Left kidney (tissue), 2 donors: ENCODE measurements around the gene SMAD3. TPM values are rescaled to one million over a fixed set of nuclear protein-coding genes. Genes with fewer than 3 reads are reported as not detected.

Experiments
- DNase-seq: peaks from one replicate; pipeline ENCODE4 v3.0.0-alpha.2; 2013
- polyA plus RNA-seq: library from polyadenylated mRNA; unstranded; fragments of 120-200 nt; gene quantifications from one replicate; pipeline ENCODE4 v1.2.1, GENCODE V29; 2013; ENCODE audit not compliant: insufficient read length

Gene SMAD3
- polyA plus RNA-seq, 1 donor: 50.8 TPM

DNA sequence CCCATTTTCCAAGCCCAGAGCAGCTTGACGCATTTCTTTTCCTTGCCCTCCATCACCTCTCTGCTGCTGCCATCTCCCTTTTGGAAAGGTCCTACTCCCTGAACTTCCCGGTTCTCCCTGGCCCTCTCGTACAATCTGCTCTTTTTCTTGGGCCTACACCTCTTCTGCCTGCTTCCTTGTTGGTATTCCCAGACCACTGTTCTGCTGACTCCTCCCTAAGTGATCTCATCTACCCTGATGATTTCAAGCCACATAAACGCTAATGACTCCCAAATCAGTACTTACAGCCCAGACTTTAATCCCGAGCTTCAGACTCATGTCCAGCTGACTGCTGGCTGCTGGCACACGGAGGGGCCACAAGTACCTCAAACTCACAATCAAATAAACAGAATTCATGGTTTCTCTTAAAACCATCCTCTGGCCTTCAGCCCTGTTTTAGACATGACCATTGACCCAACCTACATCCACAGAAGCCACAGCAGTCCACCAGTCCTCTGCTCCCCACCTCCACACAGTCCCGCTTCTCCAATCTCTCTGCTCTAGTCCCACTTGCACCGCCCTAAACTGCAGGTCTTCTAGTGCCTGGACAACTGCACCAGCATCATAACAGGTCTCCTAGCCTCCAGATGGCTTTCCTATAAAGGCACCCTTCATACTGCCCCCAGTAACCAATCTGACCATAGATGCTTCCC is 131.4 kb downstream of the SMAD3 start:
- DNase-seq: no peak

DNA sequence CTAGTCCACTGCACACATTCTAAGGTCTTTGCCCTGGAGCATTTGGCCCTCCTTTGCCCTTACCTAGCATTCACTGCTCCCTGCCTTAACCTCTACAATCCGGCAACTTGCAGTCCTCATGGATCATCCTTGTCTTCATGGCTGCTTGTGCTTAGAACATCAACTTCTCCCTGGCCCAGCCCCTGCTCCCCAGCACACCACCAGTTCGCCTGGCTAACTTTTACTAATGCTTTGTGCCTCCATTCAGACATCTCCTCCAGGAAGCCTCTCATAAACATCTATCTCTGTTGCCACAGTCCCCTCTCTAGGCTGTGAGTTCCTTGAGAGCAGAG is 131.9 kb downstream of the SMAD3 start:
- DNase-seq: no peak

DNA sequence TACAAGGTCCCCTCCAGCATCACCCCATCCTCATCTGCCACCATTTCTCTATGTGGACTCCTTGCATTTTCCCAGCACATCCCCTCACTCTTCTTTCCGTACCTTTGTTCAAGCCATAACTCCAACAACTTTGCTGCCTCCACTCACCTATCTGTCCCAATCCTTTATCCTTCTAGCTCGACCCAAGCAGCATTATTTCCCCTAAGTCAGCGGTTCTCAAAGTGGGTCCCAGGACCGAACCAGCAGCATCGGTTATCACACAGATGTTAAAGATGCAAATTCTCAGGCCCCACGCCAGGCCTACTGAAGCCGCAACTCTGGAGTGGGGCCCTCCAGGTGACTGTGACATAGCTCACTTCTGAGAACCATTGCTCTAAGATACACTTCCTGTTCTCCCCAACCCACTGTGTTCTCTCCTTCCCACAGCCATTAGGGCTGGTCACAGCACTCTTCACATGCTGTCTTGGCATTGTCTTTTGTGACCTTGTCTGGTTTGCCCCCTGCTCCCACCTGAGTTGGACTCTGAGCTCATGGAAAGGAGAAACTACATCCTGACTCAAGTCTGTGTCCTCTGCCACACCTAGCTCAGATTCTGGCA is 132.9 kb downstream of the SMAD3 start:
- DNase-seq: no peak

DNA sequence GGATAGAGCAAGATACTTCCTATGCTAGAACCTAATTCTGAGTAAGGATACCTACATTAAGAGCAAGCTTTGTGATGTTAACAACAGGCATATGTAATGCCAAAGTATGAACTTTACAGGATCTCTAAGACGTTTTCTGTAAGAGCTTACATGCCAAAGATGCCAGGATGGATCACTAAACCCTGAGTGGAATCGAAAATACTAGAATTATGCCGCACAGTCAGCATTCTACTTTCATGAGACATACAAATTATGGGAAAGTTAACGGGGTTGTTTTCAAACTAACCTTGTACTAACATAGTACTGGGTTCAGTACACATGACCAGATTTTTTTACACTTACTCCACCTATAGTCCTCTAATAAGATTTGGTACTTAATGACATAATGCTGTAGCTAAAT is 134.0 kb downstream of the SMAD3 start:
- no peak for DNase-seq

DNA sequence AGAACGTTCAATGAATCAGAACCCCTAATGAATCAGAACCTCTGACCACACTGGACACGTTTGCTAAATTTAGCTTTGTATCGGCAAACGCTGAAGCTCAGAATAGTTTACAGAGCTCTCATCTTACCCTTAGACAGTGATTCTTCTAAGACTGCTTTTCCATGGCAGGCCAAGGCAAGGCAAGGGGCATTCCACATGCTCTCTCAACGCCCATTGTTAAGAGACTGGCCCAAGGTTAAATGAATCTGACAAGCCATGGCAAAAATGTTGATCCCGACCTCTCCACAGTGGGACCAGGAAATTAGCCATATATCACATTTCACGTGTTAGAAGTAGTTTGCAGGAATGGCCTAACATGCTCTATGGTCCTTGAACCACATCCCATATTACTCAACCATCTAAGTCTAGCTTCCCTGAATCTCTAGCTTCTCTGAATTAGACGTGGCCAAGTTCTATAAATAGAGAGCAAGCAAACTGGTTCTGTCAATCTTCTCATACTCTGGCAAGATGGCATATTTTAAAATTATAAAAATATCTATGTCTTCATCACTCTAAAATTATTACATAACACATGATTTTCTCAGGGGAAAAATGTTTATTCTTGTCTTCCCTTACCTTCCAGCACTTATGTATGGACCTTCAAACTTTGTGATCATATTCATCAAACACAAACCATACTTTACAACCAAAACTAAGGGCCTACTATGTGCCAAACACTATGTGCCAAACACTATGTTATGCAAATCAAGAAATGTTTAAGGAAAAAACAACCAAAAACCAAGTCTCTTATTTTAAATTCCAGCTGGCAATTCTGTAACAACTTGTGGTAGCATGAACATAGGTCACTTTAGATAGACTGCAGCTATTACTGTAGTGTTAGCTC is 134.7 kb downstream of the SMAD3 start:
- no peak for DNase-seq

DNA sequence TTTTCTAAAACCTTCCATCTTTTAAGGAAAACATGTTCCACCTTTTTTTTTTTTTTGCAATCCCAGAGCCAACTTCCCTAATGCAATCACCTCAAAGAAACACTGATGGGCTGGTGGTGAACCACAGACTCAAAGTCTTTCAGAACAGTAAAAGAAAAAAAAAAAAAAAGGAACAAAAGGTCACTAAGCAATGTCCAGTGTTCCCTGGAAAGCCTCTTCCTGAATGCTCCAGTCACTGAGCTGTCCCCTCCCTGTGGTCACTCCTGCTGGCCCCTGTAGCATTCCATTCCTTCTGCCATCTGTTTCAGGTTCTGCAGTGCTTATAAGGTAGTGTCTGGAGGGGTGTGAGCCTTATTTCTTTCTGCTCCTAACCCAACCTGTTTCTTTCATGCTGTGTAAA is 135.7 kb downstream of the SMAD3 start:
- DNase-seq: no peak

DNA sequence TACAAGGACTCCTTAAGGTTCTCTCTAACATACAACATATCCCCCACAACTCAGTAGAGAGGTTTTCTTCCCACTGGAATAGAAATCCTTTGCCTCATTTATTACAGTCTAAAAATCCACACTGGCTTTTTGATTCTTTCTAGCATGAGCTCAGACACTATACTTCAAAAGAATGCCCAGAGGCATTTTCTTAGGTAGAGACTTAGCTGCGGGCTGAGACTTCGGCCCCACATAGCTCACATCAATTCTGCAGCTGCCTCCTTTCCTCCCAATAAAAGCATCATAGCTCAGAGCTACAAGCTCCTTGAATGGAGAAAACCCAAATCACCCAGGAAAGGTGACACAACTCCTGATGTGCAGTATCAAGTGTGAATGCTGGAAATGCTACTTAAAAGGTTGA is 136.7 kb downstream of the SMAD3 start:
- no peak for DNase-seq

DNA sequence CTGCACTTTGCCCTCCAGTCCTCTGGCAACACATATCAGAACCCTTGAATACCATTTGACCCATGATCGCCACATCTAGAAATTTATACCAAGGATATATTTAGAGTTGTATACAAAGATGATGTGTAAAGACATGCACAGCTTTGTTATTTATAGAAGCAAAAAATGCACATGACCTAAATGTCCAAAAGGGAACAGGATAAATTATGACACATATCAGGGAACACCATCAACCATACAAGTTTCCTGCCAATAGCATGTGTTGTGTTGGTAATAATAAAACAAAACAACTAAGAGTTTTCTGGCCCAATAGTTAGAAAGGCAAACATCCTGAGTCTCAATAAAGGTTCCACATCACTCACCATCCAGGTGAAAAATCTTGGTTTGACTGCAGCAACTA is 137.6 kb downstream of the SMAD3 start:
- DNase-seq: no peak

DNA sequence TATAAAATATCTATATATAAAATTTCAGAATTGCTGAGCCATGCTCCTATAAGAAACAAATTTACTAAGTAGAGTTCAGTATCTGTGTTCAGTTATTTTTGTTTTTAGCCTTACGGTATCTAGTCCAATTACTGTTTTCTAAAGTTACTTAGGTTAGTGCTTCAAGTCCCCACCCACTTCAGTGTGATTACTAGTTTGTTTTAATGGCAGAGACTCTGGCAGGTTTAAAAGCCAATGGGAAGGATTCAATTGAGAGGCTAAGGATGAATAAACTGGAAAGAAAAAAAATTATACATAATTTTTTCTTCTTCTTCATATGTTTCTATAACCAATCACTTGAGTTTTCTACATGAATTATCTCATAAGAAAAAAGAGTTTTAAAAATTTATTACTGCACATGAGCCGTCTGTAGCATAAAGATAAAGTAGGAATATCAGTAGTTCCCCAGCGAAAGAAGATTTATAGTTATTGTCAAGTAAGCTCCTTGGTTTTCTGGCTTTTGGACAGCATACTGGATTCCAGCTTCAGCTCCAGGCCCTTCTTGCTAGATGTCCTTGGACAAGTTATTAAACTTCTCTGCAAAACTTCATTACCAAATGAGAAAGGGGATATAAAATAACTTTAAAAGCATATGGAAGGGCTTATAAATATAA is 142.3 kb downstream of the SMAD3 start:
- no peak for DNase-seq

DNA sequence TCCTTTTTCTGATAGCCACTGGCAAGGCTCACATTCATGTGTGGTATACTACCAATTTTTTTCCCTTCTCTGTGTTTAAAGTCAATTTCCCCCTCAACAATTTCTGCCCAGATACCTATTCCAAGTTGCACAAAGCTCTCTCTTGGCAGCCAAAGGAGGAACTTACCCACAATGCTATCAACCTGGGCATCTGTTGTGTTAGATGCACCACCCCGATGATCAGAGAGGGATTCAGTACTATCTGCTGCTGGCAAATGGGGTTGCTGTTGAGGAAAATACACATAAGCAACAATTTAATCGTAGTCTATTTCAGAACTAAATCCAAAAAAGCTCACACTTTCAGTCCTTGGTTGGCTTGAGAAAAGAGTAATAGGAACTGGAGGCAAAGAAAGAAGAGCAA is 143.0 kb downstream of the SMAD3 start:
- no peak for DNase-seq

DNA sequence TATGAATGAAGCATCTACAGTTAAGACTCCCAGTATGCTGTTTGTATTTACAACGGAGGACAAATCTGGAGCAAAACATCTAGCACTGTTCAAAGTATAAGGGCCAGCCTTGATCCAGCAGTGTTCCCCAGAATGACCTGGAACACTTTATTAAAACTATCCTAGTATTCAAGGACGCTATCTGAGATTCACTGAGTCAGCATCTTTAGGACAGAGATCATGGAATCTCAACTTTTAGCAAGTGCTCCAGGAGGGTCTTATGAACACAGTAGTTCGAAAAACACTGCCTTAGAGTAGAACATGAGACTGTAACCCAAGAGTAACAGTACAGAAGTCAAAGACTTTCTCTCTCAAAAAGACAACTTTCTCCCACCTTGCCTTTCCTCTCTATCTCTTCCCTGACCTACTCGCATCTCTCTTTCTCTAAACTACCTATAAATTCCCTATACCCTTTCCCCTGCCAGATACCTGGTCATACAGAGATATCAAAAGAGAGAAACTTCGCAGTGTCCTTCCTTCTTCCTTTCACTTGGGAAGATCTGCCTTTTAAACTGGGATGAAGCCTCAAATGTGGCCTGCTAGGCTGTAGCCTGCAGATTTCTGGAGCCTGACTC is 145.3 kb downstream of the SMAD3 start:
- no peak for DNase-seq

DNA sequence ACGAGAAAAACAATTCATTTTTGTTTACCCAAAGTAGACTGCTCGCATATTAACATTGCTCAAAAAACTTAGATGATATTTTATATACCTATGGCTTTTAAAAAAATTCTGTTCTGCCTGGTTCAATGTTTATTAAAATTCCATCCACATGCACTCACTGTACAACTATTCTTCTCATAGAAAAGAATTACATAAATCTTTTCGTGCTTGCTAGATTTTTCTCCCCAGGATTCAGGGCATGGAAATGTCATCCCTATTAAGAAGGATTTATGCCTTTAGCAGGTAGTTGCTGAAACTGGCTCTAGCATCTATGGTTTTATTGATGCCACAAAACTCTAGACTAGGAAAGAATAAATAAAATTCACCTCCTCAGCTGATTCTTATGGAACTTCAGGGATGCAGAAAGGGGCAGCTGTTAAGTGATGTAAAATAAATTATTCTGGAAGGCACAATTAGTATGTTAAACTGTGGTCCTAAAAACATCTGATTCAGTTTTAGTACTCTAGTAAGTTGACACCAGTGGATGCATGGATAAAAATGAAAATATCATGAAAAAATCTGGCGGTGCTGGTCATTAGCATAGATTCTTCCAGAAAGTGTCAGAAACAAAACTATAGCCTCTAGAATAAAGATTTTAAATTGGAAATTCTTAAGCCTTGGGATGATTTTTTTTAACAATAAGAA is 147.4 kb downstream of the SMAD3 start:
- no peak for DNase-seq

DNA sequence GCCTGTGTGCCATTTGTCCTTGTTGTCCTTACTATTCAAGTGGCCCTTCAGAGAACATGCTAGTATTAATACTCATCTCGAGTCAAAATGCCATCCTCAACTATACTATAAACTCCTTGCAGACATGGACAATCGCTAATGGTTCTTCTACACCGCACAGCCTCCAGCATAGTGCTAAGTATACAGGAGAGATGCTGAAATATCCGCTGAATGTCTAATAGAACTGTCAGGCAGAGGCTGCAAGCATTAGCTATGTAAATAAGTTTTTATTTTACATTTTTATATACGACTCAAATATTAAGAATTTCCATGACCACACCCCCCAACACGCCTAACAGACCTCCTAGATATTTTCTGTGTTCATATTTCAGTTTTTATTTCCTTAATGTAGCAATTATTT is 149.7 kb downstream of the SMAD3 start:
- DNase-seq: no peak

DNA sequence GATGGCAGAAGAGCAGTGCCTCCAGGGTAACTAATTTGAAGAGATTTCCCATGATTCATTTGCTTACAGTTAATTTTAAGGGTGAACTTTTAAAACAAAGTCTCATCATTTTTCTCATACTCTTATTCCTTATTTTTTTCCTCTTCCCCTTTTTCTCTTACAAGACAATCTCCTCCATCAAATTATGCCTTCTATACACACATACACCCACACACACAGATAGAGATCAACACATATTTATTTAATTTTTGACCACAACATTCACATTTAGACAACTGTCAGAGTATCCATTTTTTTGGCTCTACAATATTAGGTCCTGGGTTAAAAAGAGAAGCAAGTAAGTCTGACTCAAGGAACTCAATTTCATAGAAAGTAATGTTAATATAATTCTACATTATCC is 151.5 kb downstream of the SMAD3 start:
- DNase-seq: no peak

DNA sequence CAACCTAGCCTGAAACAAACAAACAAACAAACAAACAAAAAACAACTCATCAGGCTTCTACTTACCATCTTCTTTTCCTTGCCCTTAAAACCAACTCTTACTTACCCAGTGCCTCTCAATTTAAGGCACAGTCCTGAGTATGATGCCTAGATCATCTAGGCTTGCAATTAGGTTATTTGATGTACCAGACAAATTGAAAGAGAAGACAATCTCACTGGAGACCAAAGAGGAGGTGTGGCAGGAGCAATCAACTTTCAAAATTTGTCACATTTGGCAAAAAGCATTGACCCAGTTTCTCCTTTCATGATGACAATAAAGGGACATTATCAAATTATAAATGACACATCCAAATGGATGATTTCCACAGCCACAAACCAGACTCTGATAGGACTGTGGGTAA is 153.0 kb downstream of the SMAD3 start:
- DNase-seq: no peak

DNA sequence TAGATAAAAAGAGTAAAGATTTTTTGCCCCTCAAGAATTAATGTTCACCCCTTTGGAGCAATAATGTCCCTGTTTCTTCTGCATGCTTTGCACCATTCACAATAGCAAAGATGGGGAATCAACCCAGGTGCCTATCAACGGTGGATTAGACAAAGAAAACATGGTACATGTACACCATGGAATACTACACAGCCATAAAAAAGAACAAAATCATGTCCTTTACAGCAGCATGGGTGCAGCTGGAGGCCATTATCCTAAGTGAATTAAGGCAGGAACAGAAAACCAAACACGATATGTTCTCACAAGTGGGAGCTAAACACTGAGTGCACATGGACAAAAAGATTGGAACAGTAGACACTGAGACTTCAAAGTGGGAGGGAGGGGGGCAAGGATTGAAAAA is 153.9 kb downstream of the SMAD3 start:
- no peak for DNase-seq

DNA sequence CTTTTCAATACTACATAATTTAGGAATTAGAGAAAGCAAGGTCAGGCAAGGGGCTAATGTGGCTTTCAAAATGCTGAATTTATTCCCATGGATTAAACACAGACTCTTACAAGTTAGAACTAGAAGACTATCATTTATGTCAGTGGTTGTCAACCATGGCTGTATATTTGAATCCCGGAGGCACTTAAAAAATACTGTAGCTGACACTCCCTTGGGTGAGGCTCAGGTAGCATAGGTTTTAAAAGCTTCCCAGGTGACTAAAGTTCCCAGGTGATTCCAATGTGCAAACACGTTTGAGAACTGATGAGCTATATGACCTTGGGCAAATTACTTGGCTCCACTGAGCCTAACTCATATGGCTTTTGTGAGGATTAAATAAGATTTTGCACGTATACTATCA is 159.5 kb downstream of the SMAD3 start:
- DNase-seq: no peak

DNA sequence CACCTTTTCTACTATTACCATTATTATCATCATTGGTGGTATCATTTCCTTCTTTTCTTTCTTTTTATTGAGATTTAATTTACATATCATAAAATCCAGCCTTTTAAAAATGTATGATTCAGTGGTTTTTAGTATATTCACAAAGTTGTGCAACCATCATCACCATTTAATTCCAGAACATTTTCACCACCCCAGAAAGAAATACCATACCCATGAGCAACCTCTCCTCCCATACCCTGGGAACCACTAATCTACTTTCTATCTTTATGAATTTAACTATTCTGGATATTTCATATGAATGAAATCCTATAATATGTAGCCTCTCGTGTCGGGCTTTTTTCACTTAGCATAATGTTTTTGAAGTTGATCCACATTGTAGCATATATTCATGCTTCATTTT is 159.9 kb downstream of the SMAD3 start:
- DNase-seq: no peak

DNA sequence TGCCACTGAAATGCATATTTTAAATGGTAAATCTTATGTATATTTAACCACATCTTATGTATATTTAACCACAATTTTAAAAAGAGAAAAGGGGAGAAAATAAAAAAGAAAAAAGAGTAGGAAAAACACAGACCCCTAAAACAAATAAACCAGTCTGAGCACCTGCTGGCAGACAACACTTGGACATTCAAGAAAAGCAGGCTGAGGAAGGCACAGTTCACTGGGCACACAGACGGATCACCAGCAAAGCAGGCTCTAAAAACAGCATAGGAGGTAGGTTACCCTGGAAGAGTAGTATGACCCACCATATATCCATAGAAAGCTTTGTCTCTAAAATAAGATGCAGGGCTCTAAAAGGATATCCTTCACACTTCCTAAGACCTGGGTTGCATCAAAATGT is 162.0 kb downstream of the SMAD3 start:
- DNase-seq: no peak

DNA sequence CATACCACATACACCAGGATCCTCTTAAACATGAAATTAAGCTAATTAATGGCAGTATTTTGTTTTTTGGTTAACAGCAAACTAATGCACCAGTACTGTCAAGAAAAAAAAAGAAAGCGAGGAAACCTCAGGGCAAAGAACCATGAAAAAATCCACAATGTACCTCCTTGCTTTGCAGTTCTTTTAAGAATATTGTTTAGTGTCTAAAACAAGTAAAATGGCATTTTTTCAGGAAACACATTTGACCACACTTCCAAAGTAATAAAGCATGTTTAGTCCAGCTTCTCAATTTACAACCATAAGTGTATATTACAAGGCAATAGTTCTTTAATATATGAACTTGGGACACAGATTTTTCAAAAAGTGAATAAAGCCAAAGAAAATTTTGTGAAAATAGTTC is 162.4 kb downstream of the SMAD3 start:
- no peak for DNase-seq

DNA sequence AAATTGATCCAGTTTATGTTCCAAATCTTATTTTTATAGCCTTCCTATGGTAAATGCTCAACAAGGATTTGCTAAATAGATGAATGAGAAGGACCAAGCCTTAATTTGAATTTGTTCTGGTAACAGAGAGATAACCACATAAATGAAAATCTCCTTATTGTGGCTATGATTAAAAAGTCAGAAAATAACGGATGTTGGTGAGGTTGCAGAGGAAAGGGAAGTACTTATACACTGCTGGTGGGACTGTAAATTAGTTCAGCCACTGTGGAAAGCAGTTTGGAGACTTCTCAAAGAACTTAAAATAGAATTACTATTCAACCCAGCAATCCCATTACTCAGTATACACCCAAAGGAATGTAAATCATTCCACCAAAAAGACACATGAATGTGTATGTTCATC is 162.9 kb downstream of the SMAD3 start:
- no peak for DNase-seq

DNA sequence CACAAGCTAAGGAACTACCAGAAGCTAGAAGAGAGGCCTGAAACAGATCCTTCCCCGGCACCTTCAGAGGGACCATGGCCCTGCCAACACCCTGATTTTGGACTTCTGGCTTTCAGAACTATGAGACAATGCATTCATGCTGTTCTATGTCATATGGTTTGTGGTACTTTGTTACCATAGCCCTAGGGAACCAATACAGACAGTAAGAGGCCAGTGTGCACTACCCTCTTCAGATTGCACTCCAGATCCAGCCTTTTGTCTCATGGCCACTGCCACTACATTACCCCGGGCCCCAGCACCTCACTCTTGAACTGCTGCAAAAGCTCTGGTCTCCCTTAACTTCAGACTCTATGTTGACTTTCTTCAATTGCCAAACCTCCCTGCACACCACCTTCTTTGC is 165.1 kb downstream of the SMAD3 start:
- no peak for DNase-seq
